NT2/D1 (cell line): Measurements from ENCODE around the gene COL1A2.

Source experiments
- SUZ12 ChIP-seq: IDR thresholded peaks from 2 replicates; pipeline ENCODE4 v1.6.1; 2011; ENCODE audit not compliant: insufficient read length, insufficient read depth; ENCODE audit errors: extremely low read depth
- ZNF274 ChIP-seq: IDR thresholded peaks from 2 replicates; pipeline ENCODE4 v1.6.1; 2011; ENCODE audit warnings: mild to moderate bottlenecking, low read depth, low read length

DNA sequence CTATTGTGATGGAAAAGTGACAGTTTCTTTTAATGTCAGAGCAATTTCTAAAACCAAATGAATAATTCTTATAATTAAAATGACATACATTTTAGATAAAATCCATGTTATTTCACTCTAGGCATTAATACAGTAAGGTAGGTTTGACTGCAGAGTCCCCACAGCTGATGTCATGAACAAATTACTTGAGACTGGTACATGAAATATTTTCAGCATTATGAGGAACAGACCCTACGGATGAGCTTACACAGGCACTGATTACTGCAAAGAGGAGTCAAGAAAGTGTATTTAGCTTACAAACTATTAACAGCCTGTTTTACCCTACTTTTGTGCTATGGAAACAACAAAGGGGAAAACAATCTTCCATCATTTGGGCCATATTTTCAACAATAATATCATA, 8.9 kb downstream of the COL1A2 start:
- TF ChIP-seq ZNF274 = no peak
- TF ChIP-seq SUZ12 = no peak
